ENCODE results near the gene GPX3. TPM values are rescaled to one million over a fixed set of nuclear protein-coding genes. Genes with fewer than 3 reads are reported as not detected.

GPX3 gene
- total RNA-seq, 5 donors from 2014 or later (not counting 1 experiment from before 2014, with no cell fraction given), result 0.49 to 1.6 (median 1.4) TPM; not detected in 2

GRCh38 chr5:151029179-151030055, 9.0 kb downstream of the GPX3 start:
- Histone ChIP-seq H3K27ac (ENCODE audit: low read length) (no peak overlapping the region), H3K27me3 (replicated peaks in 1 of 2; ENCODE audit: control insufficient read depth in 2 of 2, extremely low read depth in 1 of 2, insufficient read depth in 2 of 2, low read length in 1 of 2) (no peaks in the 10 kb centered on the region), H3K4me1 (ENCODE audit: control insufficient read depth in 1 of 2, extremely low read depth in 1 of 2, insufficient read depth in 2 of 2, low read length in 2 of 2) (no peaks in the 10 kb centered on the region), H3K36me3 (ENCODE audit: control insufficient read depth in 2 of 2, extremely low read depth in 1 of 2, insufficient read depth in 1 of 2, low read length in 1 of 2) (peaks cover 16 to 69% of the 10 kb centered on the region in 2 donors), H3K4me3 (ENCODE audit: control insufficient read depth in 1 of 2, extremely low read depth in 1 of 2, low read length in 1 of 2) (no peak overlapping the region), H3K9me3 (no peaks in the 10 kb centered on the region)
- ChIA-PET CTCF (interaction anchor here in 1 of 2 donors (0.9 kb wide), 1 partner anchor 23 kb away, joined by 4 read pairs; no protein-coding TSS in a partner anchor), POLR2A (interaction anchor here in 1 of 2 donors (0.6 kb wide), 1 partner anchor 24 kb away, joined by 11 read pairs; no protein-coding TSS in a partner anchor)
- no peak overlapping the region for H3K27ac Mint-ChIP-seq
- DNase-seq, result no peak
- H3K9me3 Mint-ChIP-seq, result no peaks in the 10 kb centered on the region
- peaks cover 71% of the 10 kb centered on the region for H3K36me3 Mint-ChIP-seq
- peaks cover 0 to 6% (median 4%) of the 10 kb centered on the region in 3 donors for H3K4me1 Mint-ChIP-seq
- no peak for ATAC-seq (replicated peaks in 1 of 4)
- H3K27me3 Mint-ChIP-seq, result no peaks in the 10 kb centered on the region
- no peak overlapping the region for H3K4me3 Mint-ChIP-seq
- WGBS (ENCODE audit: insufficient coverage), result 98% methylated on average over 6 of the region's 9 CpGs

GRCh38 chr5:151030056-151030336, 9.6 kb downstream of the GPX3 start:
- peaks cover 73% of the 10 kb centered on the region for H3K36me3 Mint-ChIP-seq
- Histone ChIP-seq H3K36me3 (ENCODE audit: control insufficient read depth in 2 of 2, extremely low read depth in 1 of 2, insufficient read depth in 1 of 2, low read length in 1 of 2) (peaks cover 16 to 75% of the 10 kb centered on the region in 2 donors), H3K4me1 (ENCODE audit: control insufficient read depth in 1 of 2, extremely low read depth in 1 of 2, insufficient read depth in 2 of 2, low read length in 2 of 2) (no peaks in the 10 kb centered on the region), H3K9me3 (no peaks in the 10 kb centered on the region), H3K27ac (ENCODE audit: low read length) (no peak overlapping the region), H3K27me3 (replicated peaks in 1 of 2; ENCODE audit: control insufficient read depth in 2 of 2, extremely low read depth in 1 of 2, insufficient read depth in 2 of 2, low read length in 1 of 2) (no peaks in the 10 kb centered on the region), H3K4me3 (ENCODE audit: control insufficient read depth in 1 of 2, extremely low read depth in 1 of 2, low read length in 1 of 2) (no peak overlapping the region)
- no peak for DNase-seq
- peaks cover 0 to under 1% (median 0%) of the 10 kb centered on the region in 3 donors for H3K4me1 Mint-ChIP-seq
- ChIA-PET POLR2A (no interaction called here), CTCF (interaction anchor here in 1 of 2 donors (0.9 kb wide), 1 partner anchor 23 kb away, joined by 4 read pairs; no protein-coding TSS in a partner anchor)
- H3K27ac Mint-ChIP-seq, result no peak overlapping the region
- H3K4me3 Mint-ChIP-seq, result no peak overlapping the region
- no CpG with 5 or more reads among the region's 5 CpGs for WGBS (ENCODE audit: insufficient coverage)
- no peak for ATAC-seq (replicated peaks in 1 of 4)
- H3K27me3 Mint-ChIP-seq, result no peaks in the 10 kb centered on the region
- H3K9me3 Mint-ChIP-seq, result no peaks in the 10 kb centered on the region

- H3K27me3 Mint-ChIP-seq, result no peaks in the 10 kb centered on the region
- H3K27me3 ChIP-seq (replicated peaks in 1 of 2; ENCODE audit: control insufficient read depth in 2 of 2, extremely low read depth in 1 of 2, insufficient read depth in 2 of 2, low read length in 1 of 2), result no peaks in the 10 kb centered on the region
- H3K4me3 Mint-ChIP-seq, result no peak overlapping the region
- ATAC-seq (replicated peaks in 1 of 4) (no peak), DNase-seq (no peak)
- no peak overlapping the region for H3K27ac ChIP-seq (ENCODE audit: low read length)
- H3K4me3 ChIP-seq (ENCODE audit: control insufficient read depth in 1 of 2, extremely low read depth in 1 of 2, low read length in 1 of 2), result no peak overlapping the region
- POLR2A ChIA-PET, result no interaction called here
- CTCF ChIA-PET, result interaction anchor here in 1 of 2 donors (0.9 kb wide), 1 partner anchor 22 kb away, joined by 4 read pairs; no protein-coding TSS in a partner anchor
- H3K36me3 ChIP-seq (ENCODE audit: control insufficient read depth in 2 of 2, extremely low read depth in 1 of 2, insufficient read depth in 1 of 2, low read length in 1 of 2), result peaks cover 16 to 79% of the 10 kb centered on the region in 2 donors
- no peaks in the 10 kb centered on the region for H3K9me3 Mint-ChIP-seq
- H3K4me1 ChIP-seq (ENCODE audit: control insufficient read depth in 1 of 2, extremely low read depth in 1 of 2, insufficient read depth in 2 of 2, low read length in 2 of 2), result no peaks in the 10 kb centered on the region
- no CpG with 5 or more reads among the region's 4 CpGs for WGBS (ENCODE audit: insufficient coverage)
- H3K9me3 ChIP-seq, result no peaks in the 10 kb centered on the region
- H3K27ac Mint-ChIP-seq, result no peak overlapping the region
- peaks cover 76% of the 10 kb centered on the region for H3K36me3 Mint-ChIP-seq
- H3K4me1 Mint-ChIP-seq, result no peaks in the 10 kb centered on the region
These were observed 10.0 kb downstream of the GPX3 start for GRCh38 chr5:151030379-151030778.

- Mint-ChIP-seq H3K4me1 (no peaks in the 10 kb centered on the region), H3K27me3 (no peaks in the 10 kb centered on the region), H3K27ac (no peak overlapping the region), H3K4me3 (no peak overlapping the region), H3K9me3 (no peaks in the 10 kb centered on the region), H3K36me3 (peaks cover 80% of the 10 kb centered on the region)
- CTCF ChIA-PET, result no interaction called here
- Histone ChIP-seq H3K27me3 (replicated peaks in 1 of 2; ENCODE audit: control insufficient read depth in 2 of 2, extremely low read depth in 1 of 2, insufficient read depth in 2 of 2, low read length in 1 of 2) (no peaks in the 10 kb centered on the region), H3K9me3 (no peaks in the 10 kb centered on the region), H3K27ac (ENCODE audit: low read length) (no peak overlapping the region), H3K36me3 (ENCODE audit: control insufficient read depth in 2 of 2, extremely low read depth in 1 of 2, insufficient read depth in 1 of 2, low read length in 1 of 2) (peaks cover 19 to 90% of the 10 kb centered on the region in 2 donors), H3K4me1 (ENCODE audit: control insufficient read depth in 1 of 2, extremely low read depth in 1 of 2, insufficient read depth in 2 of 2, low read length in 2 of 2) (no peaks in the 10 kb centered on the region), H3K4me3 (ENCODE audit: control insufficient read depth in 1 of 2, extremely low read depth in 1 of 2, low read length in 1 of 2) (no peak overlapping the region)
- DNase-seq (no peak), ATAC-seq (replicated peaks in 1 of 4) (no peak)
- 100% methylated on average over 8 of the region's 11 CpGs for WGBS (ENCODE audit: insufficient coverage)
- POLR2A ChIA-PET, result no interaction called here
These were observed 11.2 kb downstream of the GPX3 start for GRCh38 chr5:151031554-151031953.

DNA sequence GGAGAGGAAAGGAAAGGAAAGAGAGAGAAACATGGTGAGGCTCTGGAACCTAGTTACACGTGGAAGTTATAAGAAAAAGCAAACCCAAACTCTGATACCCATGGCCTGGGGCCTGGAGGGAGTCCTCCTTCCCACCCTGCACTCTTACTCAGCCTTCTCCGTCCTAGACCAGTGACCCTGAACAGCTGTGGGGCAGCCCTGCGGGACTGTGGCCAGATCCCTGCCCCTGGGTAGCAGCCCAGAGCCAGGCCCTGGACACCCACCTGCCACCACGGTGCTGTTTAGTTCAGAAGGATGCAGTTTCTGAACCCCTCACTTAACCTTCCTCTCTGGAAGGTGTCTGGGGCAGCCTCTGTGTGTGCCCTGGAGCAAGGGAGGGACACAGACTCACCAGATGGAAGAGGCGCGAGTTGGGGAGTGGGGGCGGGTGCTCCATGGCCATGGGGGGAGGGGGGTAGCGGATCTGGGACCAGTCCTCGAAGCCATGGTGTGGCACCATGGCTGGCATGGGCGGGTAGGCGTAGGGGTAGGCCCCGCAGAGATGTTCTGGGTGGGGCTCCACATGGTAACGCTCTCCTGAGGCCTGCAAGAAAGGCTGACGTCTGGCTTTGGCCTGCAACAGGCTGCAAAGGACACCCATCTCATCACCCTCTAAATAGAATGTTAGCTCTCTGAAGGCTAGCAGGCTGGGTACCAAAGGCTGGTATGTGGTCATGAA, 13.0 kb downstream of the GPX3 start:
- CTCF ChIA-PET, result interaction anchor here in 1 of 2 donors (0.7 kb wide), 1 partner anchor 69 kb away, joined by 3 read pairs; no protein-coding TSS in a partner anchor
- Mint-ChIP-seq H3K9me3 (no peaks in the 10 kb centered on the region), H3K4me3 (no peak overlapping the region), H3K27ac (no peak overlapping the region), H3K27me3 (no peaks in the 10 kb centered on the region), H3K4me1 (no peaks in the 10 kb centered on the region), H3K36me3 (peaks cover 85% of the 10 kb centered on the region)
- no peak overlapping the region for H3K4me3 ChIP-seq (ENCODE audit: control insufficient read depth in 1 of 2, extremely low read depth in 1 of 2, low read length in 1 of 2)
- no peaks in the 10 kb centered on the region for H3K27me3 ChIP-seq (replicated peaks in 1 of 2; ENCODE audit: control insufficient read depth in 2 of 2, extremely low read depth in 1 of 2, insufficient read depth in 2 of 2, low read length in 1 of 2)
- H3K27ac ChIP-seq (ENCODE audit: low read length), result no peak overlapping the region
- DNase-seq, result no peak
- no peak for ATAC-seq (replicated peaks in 1 of 4)
- 99% methylated on average over 12 of the region's 14 CpGs for WGBS (ENCODE audit: insufficient coverage)
- POLR2A ChIA-PET, result no interaction called here
- no peaks in the 10 kb centered on the region for H3K4me1 ChIP-seq (ENCODE audit: control insufficient read depth in 1 of 2, extremely low read depth in 1 of 2, insufficient read depth in 2 of 2, low read length in 2 of 2)
- no peaks in the 10 kb centered on the region for H3K9me3 ChIP-seq
- peaks cover 19 to 94% of the 10 kb centered on the region in 2 donors for H3K36me3 ChIP-seq (ENCODE audit: control insufficient read depth in 2 of 2, extremely low read depth in 1 of 2, insufficient read depth in 1 of 2, low read length in 1 of 2)

DNA sequence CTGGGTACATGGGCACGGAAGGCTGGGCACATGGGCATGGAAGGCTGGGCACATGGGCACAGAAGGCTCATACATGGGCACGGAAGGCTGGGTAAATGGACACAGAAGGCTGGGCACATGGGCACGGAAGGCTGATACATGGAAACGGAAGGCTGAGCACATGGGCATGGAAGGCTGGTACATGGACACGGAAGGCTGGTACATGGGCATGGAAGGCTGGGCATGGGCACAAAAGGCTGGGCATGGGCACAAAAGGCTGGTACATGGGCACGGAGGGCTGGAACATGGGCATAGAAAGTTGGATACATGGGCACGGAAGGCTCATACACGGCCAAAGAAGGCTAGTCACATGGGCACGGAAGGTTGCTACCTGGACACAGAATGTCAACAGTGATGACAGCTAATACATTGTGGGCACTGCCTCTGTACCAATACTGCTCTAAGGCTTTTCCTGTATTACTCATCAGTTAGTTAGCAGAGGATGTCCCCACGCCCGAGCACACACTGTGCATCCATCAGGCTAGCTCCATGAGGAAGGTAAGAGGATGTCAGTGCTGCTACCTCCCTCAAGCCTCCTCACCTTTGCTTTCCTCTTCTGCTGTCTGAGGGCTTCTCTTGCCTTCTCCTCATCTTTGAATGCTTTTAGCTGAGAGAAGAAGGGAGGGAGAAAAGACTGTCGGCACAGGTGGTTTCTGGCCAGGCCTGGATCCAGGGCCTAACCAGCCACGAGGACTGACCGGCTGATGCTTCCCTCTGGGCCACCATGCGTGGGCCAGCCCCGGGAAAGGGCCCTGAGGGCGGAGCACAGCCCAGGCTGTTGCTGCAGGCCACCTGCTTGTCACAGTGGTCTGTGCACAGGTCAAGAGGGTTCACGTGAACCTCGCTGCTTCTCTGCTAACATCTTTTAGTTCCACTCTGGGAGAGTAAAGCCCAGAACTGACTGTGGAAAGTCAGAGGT, 14.3 kb downstream of the GPX3 start:
- 97% methylated on average over 17 of the region's 19 CpGs for WGBS (ENCODE audit: insufficient coverage)
- ATAC-seq (replicated peaks in 1 of 4), result peak in 2 of 4 experiments; percentile 12 to 17
- no peaks in the 10 kb centered on the region for H3K27me3 ChIP-seq (replicated peaks in 1 of 2; ENCODE audit: control insufficient read depth in 2 of 2, extremely low read depth in 1 of 2, insufficient read depth in 2 of 2, low read length in 1 of 2)
- POLR2A ChIA-PET, result interaction anchor here in 1 of 2 donors (0.6 kb wide), 1 partner anchor 1077 kb away, joined by 3 read pairs; no protein-coding TSS in a partner anchor
- H3K9me3 ChIP-seq, result no peaks in the 10 kb centered on the region
- no peaks in the 10 kb centered on the region for H3K4me1 ChIP-seq (ENCODE audit: control insufficient read depth in 1 of 2, extremely low read depth in 1 of 2, insufficient read depth in 2 of 2, low read length in 2 of 2)
- DNase-seq, result no peak
- H3K27ac ChIP-seq (ENCODE audit: low read length), result no peak overlapping the region
- H3K36me3 Mint-ChIP-seq, result peaks cover 79% of the 10 kb centered on the region
- H3K9me3 Mint-ChIP-seq, result no peaks in the 10 kb centered on the region
- CTCF ChIA-PET, result no interaction called here
- no peaks in the 10 kb centered on the region for H3K27me3 Mint-ChIP-seq
- H3K27ac Mint-ChIP-seq, result no peak overlapping the region
- no peak overlapping the region for H3K4me3 ChIP-seq (ENCODE audit: control insufficient read depth in 1 of 2, extremely low read depth in 1 of 2, low read length in 1 of 2)
- H3K4me3 Mint-ChIP-seq, result no peak overlapping the region
- no peaks in the 10 kb centered on the region for H3K4me1 Mint-ChIP-seq
- H3K36me3 ChIP-seq (ENCODE audit: control insufficient read depth in 2 of 2, extremely low read depth in 1 of 2, insufficient read depth in 1 of 2, low read length in 1 of 2), result peaks cover 24 to 95% of the 10 kb centered on the region in 2 donors
